Activated T-cell treated with anti-CD3 and anti-CD28 coated beads for 4 hours (primary cell): ENCODE data around the gene MCU.
"Not testable (repeated sequence)": the region's sequence is repeated elsewhere in the genome, so short reads cannot be mapped to it uniquely, and the experiment has no call there.

Source experiments
- DNase-seq: peaks from one replicate; pipeline ENCODE4 v3.0.0-alpha.2; 2020

Gene MCU

DNA sequence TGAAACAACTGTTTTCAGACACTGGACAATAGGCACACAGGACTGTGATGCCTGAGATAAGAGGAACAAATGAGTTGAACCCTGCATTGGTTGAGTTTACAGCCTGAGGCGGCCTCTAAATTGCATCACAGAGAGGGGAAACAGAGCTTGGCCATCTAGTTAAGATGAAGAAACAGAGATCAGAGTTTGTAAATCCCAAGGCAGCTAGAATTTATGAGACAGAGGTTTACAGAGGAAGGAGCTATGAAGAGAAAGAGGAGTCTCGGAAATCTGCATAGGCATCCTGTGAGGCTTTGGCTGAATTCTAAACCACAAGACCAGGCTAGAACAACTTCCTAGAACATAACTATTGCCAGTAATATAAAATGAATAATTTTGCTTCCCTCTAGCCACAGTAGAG is 160.6 kb downstream of the MCU start:
- DNase-seq: no peak

DNA sequence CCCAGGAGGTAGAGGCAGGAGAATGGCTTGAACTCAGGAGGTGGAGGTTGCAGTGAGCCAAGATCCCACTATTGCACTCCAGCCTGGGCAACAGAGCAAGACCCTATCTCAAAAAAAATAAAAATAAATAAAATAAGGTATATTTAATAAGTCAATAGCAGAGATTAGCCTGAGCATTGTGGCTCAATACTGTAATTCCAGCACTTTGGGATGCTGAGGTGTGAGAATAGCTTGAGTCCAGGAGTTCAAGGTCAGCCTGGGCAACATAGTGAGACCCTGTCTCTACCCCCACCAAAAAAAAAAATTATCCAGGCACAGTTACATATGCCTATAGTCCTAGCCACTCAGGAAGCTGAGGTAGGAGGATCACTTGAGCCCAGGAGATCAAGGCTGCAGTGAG is 163.2 kb downstream of the MCU start:
- DNase-seq: no peak

DNA sequence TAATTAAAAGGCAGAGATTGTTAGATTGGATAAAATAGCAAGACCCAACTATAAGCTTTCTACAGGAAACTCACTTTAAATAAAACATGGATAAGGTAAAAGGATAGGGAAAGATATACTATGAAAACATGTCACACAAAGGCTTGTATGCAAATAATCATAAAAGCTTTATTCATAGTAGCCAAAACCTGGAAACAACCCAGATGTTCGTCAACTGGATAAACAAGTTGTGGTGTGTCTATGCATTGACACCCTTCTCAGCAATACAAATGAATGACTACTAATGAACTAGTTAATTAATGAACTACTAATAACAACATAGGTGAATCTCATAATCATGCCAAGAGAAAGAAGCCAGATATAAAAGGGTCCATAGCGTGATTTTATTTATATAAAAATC is 163.8 kb downstream of the MCU start:
- DNase-seq: no peak

DNA sequence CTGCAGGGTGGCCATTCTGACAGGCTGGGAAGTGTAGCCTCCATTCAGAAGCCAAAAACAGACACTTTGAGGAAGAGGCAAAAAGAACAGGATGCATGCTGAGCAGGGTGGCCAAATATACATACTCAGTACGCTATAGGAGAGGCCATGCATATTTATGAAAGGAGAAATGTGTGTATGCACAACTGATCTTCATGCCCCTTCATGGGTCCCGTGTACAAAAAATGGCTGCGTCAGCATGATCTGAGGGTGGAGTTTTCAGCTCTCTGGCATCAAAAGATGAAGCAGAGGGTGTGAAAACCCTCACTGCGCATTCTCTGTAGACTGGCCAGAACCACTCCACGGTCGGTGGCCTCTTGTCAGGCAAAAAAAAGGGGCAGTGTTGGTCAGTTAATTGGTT is 166.1 kb downstream of the MCU start:
- no peak for DNase-seq

DNA sequence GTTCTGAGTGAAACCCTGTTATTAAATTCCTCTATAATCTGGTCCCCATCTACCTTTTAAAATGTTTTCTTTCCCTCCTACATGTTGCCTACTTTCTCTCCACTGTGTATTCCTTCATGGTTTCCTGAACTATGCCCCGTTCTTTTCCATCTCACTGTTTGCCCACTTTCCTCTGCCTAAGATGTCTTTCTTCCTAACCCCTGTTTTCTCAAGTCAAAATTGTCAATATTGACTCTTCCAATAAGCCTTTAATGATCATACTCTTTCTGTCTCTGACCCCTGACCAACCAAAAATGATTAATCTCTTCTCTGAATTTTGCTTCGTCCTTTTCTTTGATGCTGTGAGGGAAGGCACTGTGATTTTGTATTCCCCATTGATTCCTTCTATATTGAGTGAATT is 171.0 kb downstream of the MCU start:
- DNase-seq: no peak

DNA sequence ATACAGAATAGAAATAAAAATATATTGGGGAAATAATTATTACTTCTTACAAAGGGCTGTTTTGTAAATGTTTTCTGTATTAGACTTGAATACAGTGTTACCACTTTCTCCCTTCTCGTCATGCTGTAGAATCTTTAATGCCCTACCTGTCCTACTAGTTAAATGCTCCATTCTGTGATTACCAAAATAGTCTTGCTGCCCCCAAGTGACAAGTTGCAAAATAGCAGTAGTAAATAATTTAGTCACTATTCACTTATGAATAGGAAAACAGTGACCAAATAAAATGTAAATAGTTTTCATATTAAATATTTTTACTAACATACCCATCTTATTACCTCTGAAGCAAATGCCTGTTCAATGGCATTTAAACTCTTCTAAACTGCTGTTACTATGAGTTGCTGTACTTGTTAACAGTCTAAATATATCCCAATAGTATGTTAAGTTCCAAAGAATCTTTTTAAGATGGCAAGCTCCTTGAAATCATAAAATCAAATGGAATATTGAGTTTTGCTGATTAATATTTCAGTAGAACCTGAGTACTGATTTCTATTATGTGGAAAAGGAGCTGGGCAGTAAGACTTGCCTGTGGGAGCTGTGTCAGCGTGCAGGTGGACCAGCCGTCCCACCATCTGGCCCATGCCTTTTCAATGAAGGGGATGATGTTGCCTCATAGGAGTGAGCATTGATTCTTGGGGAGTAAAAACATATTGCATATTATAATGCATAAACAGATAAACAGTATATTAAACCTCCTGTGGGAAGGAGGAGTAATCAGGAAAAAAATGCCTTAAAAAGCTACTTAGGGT is 183.5 kb downstream of the MCU start:
- no peak for DNase-seq

DNA sequence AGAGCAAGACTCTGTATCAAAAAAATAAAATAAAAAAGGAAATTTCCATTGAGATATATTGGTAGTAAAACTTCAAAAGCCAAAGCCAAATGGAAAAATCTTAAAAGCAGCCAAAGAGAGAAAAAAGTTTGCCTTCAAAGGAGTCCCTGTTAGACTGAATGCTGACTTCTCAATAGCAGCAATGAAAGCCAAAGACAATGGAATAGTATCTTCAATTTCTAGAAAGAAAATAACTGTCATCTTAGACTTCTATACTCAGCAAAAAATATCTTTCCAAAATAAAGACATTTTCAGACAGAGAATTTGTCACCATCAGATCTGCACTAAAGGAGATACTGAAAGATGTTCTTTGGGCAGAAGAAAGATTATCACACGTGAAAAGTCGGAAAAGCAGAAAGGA is 187.3 kb downstream of the MCU start:
- no peak for DNase-seq

DNA sequence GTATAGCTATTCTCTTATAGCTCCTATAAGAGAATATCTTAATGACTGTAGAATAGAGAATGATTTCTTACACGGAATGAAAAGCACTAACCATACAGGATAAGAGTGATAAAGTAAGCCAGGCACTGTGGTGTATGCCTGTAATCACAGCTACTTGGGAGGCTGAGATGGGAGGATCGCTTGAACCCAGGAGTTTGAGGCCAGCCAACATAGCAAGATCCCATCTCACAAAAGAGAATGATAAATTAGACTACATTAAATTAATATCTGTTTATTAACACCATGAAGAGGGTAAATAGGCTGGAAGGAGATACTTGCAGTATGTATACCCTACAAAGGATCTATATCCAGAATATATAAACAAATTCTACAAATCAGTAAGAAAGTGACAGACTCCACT is 189.3 kb downstream of the MCU start:
- no peak for DNase-seq

DNA sequence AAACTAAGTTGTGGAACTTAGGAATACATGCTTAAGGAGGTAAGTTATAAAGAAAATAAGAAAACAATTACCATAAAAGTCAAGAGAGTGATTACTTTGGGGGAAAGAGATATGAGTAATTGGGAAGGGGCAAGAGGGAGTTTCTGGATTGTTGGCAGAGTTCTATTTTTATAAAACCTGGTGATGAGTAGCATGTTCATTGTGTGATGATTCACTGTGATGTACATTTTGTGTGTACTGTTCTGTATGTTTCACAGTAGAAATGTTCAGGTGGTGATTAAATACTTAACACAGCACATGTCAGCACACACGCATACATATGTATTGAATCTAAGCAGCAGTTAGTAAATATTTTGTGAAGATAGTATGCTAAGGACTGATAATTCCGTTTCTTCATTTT is 191.9 kb downstream of the MCU start:
- no peak for DNase-seq

DNA sequence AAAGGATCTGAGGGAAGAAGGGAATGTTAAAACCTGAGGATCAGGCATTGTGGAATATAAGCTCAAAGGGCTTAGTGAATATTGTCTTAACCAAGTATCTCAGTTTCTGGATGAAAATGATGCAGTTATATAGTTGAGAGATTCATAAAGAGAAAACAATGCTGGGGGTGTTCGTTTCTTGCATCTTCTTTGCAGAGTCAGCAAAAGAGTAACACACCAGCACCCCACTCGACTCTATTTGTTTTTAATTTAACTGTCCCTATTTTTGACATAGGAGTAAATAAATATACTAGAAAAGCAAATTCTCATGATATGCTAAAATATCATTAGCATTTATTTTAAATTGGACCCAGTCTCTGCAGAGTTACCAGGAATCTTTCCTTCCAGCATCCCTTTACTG is 194.0 kb downstream of the MCU start:
- no peak for DNase-seq

DNA sequence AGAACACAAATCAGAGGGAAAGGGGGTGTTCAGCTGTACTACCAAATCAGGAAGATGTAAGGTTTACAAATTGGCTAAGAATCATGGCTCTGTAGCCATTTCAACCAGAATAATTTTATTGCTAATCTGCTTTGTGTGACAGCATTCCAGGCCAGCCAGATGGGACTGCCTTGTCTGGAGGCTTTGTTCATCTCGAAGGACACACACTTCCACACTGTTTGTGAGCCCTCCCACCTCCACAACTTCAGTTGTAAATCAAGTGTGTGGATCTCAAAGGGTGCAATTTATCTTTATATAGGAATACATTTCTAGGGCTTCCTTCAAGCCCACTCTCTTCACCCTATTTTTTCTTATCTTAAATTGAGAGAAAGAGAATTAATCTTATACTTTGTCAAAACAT is 194.7 kb downstream of the MCU start:
- DNase-seq: no peak

DNA sequence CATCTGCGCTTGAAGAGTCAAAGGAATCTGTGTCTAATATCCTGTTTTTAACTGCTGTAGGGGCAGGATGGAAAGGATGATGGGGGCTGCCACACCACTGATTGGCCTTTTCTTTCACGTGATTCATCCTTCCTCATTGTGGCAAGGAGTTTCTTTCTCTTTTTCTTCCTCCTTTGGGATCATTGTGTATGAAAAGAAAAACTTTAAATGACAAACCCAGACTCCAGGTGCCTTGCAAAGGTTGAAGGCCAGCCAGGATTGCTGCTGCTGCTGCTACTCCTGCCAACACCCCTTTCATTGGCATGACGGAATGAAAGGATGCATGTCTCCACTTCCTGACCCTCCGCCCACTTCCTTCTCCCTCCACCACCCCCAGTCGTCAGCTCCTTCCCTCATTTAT is 195.1 kb downstream of the MCU start:
- DNase-seq: no peak

DNA sequence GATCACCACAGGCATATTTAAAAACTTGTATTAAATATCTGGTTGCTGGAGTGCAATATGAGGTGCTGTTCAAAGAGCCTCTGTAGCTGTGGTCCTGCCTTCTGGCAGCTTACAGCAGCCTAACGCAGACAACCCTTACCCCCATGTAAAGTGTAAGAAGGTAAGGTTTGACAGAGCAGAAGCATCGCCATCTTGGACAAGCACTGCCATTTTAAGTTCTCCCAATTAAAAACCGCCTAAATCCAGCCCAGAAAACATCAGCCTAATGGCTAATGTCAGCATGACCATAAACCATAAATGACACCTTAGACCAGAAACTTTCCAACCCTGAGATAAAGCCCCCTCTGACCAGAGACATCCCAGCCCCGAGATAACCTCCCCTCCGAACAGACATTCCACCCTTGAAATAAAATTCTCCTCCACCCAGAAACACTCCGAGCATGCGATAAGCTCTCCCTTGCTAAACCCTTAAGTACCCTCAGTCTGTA is 196.3 kb downstream of the MCU start:
- no peak for DNase-seq

DNA sequence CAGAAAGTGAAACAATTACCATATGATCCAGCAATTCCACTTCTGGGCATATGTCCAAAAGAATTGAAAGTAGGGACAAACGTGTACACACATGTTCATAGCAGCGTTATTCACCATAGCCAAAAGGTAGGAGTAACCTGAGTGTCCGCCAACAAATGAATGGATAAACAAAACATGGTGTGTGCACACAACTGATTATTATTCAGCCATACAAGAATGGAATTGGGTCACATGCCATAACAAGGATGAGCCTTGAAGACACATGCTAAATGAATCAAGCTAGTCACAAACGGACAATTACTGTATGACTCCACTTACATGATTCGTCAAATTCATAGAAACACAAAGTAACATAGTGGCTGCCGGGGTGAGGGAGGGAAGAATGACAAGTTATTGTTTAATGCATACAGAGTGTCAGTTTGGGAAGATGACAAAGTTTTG is 197.5 kb downstream of the MCU start:
- no peak for DNase-seq

DNA sequence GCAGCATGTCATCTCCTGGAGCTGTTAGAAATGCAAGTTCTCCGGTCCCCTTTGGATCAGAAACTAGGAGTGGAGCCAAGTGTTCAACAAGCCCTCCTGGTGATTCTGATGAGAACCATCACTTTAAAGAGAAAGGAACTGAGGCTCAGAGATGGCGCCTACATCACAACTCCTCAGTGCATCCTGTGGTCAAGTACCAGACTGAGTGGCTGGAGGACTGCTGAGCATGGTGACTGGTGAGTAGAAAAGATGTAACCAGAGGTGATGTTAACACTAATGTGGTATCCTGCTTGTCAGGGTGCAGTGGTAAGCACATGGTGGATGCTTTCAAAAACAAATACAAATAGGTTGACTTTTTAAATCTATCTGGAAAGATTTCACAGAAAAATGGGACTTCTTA is 198.1 kb downstream of the MCU start:
- DNase-seq: no peak

DNA sequence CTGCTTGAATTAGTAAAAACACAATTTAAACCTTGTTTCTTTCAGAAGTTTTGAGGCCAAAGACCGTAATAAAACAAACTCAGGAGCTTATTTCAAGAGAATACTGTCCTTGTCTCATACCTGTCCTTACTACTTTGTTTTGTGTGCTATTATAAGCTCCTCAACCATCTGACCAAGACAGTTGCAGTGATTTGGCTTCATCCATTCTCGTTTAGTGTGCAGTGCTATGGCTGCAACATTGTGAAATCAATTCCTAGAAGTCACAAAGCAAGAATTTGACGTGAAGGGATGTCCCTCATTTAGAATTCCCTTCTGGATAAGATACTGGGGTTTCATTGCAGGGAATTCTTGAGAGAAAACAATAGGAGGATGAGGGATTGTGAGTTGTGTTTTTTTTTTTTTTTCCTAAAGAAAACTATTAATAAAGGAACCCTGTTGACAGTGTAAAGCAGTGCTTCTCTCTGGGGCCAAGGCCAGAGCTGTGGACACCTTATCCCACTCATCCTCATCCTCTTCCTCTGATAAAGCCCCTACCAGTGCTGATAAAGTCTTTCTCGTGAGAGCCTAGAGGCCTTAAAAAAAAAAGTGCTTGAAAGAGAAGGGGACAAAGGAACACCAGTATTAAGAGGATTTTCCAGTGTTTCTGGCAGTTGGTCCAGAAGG is 201.3 kb downstream of the MCU start, which contains the start of gene OIT3:
Gene OIT3, plus strand, starts transcription at position 604 of the 663 bp plus-strand sequence. CDS start 60 bp downstream, outside the sequence.
- DNase-seq: no peak

DNA sequence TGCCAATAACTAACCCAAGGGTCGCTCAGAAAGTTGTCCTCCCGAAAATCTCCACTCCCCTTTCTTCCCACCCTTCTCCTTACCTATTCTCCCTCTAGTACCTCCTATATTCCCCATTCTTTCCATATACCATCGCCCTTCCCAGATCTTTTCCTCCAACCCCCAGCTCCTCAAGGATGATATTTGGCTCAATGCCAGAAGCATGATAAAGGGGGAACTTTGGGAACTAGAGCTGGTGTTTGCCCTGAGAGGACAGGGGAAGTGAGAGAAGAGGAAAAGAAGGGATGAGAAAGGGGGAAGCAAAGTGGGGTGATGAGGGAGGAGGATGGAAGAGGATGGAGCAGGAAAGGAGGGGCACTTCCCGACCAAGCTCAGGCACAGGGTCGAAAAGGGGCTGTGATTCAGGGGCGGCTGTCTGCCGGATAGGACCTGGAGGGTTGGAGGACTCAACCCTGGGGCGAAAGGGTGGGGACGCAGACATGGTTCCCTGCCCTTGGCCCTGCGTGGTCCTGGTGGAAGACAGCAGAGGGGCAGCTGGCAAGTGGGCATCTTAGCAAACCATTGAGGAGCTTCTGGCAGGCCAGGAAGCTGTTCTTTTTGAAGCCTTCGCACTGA is 203.4 kb downstream of the MCU start:
- DNase-seq: no peak

DNA sequence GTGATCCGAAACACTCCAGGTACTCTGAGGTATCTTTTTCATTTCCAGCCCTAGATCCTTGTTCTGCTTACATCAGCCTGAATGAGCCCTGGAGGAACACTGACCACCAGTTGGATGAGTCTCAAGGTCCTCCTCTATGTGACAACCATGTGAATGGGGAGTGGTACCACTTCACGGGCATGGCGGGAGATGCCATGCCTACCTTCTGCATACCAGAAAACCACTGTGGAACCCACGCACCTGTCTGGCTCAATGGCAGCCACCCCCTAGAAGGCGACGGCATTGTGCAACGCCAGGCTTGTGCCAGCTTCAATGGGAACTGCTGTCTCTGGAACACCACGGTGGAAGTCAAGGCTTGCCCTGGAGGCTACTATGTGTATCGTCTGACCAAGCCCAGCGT is 206.7 kb downstream of the MCU start:
- DNase-seq: no peak

DNA sequence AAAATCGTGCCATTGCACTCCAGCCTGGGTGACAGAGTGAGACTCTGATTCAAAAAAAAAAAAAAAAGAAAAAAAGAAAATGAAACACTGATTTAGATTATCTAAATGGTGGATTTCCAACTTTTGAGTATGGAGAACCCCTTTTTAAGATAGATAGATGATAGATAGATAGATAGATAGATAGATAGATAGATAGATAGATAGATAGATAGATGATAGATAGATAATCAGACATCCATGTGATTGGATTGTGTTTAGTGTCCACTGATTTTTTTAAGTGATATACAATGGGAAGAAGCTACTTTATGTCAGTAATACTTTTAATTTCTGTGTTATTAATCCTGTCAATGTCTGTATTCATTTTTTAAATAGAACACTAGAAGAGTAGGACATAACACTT is 207.6 kb downstream of the MCU start:
- DNase-seq: no peak

DNA sequence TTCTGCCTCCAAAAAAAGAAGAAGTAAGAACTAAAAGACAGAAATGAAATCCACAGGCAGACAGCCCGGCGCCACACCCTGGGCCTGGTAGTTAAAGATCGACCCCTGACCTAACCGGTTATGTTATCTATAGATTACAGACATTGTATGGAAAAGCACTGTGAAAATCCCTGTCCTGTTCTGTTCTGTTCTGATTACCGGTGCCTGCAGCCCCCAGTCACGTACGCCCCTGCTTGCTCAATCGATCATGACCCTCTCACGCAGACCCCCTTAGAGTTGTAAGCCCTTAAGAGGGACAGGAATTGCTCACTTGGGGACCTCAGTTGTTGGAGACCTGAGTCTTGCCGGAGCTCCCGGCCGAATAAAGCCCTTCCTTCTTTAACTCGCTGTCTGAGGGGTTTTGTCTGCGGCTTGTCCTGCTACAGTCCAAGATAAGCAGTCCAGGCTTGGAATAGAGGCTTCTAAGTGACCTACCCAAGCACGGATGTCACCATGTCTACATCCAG is 212.1 kb downstream of the MCU start:
- DNase-seq: not testable (repeated sequence)

DNA sequence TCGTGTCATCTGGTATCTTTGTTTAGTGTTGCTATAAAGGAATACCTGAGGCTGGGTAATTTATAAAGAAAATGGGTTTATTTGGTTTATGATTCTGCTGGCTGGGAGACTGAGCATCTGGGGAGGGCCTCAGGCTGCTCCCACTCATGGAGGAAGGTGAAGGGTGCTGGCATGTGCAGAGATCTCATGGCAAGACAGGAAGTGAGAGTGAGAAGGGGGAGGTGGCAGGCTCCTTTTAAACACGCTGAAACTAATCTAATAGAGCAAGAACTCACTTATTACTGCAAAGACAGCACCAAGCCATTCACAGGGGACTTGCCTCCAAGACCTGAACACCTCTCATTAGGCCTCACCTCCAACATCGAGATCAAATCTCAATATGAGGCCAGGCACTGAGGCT is 212.9 kb downstream of the MCU start:
- no peak for DNase-seq

DNA sequence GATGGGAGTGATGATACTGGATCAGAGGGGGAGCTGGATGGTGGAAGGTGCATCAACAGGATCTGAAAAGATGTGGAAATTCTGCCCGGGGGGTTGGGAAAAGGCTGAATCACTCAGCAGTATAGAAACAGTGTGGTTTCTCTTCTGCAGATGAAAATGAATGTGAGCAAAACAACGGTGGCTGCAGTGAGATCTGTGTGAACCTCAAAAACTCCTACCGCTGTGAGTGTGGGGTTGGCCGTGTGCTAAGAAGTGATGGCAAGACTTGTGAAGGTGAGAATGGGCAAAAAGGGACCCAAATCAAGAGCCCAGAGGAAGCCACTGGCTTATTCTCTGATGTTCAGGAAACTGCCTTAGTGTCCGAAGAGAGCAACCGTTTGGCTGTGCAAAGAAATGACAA is 214.5 kb downstream of the MCU start:
- no peak for DNase-seq

DNA sequence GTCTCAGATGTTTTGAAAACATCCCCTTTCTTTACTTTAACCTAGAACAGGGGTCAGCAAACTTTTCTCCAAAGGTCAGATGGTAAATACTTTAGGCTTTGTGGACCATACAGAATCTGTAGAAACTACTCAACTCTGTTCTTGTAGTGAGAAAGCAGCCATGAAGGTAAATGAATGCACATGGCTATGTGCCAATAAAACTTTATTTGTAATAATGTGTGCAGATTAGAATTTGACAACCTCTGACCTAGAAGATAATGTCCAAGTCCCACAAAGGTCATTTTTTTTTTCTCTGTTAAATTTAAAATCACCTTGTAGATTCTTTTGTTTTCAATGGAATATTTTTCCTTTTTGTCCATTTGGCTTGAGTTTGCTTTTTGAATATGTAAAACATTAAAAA is 218.8 kb downstream of the MCU start:
- DNase-seq: no peak

DNA sequence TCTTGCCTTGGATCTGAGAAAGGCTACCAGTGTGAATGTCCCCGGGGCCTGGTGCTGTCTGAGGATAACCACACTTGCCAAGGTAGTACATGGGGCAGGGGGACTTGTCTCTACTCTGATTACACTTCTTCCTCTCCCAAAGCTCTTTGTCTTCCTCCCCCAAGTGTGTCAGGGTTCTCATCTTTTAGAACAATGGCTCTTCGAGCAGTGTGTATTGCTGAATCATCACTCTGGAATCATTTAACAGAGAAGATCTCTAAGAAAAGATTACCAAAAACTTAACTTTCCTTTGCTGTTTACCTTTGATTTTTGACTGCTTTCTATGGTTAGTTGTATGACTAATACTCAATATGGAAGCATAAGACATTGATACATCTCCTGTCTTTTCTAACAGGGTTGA is 219.8 kb downstream of the MCU start:
- DNase-seq: no peak
